GM23338 (cell line): ENCODE data around the gene RAB22A.

Source experiments
- EZH2 ChIP-seq: fragments of 200-600 bp; sonication (generic); IDR thresholded peaks from one replicate; pipeline ENCODE4 v1.8.0; 2017; ENCODE audit warnings: antibody characterized with exemption, mild to moderate bottlenecking, low read depth; ENCODE audit not compliant: unreplicated experiment
- TF ChIP-seq, protein P1 (sequence below), 2 experiments: fragments of 200-600 bp in 1 of 2; sonication (generic) in 1 of 2; conservative IDR thresholded peaks; 2 replicates each; pipeline versions ENCODE4 v1.5.1 to v1.6.1; 2016 to 2017; ENCODE audit warnings: antibody characterized with exemption in 2 of 2, low read depth in 2 of 2, mild to moderate bottlenecking in 2 of 2, moderate library complexity in 1 of 2

- TF ChIP-seq, protein P1, sequence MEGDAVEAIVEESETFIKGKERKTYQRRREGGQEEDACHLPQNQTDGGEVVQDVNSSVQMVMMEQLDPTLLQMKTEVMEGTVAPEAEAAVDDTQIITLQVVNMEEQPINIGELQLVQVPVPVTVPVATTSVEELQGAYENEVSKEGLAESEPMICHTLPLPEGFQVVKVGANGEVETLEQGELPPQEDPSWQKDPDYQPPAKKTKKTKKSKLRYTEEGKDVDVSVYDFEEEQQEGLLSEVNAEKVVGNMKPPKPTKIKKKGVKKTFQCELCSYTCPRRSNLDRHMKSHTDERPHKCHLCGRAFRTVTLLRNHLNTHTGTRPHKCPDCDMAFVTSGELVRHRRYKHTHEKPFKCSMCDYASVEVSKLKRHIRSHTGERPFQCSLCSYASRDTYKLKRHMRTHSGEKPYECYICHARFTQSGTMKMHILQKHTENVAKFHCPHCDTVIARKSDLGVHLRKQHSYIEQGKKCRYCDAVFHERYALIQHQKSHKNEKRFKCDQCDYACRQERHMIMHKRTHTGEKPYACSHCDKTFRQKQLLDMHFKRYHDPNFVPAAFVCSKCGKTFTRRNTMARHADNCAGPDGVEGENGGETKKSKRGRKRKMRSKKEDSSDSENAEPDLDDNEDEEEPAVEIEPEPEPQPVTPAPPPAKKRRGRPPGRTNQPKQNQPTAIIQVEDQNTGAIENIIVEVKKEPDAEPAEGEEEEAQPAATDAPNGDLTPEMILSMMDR (conservative IDR thresholded peaks at IDR 0.05; ENCODE audit: low read depth in 2 of 2), result no peak
- TF ChIP-seq EZH2, result no peak
Observed at GRCh38 chr20:58389324-58389967, 79.9 kb downstream of the RAB22A start.
